Measurements from ENCODE around the gene KLF16. TPM values are rescaled to one million over a fixed set of nuclear protein-coding genes. Genes with fewer than 3 reads are reported as not detected.

The KLF16 gene
- total and polyA plus RNA-seq, 9 of the 15 experiments (the other 6 are each of a cell fraction or from before 2014, with no cell fraction given), result 0.04 to 60.4 (median 6.8) TPM

DNA sequence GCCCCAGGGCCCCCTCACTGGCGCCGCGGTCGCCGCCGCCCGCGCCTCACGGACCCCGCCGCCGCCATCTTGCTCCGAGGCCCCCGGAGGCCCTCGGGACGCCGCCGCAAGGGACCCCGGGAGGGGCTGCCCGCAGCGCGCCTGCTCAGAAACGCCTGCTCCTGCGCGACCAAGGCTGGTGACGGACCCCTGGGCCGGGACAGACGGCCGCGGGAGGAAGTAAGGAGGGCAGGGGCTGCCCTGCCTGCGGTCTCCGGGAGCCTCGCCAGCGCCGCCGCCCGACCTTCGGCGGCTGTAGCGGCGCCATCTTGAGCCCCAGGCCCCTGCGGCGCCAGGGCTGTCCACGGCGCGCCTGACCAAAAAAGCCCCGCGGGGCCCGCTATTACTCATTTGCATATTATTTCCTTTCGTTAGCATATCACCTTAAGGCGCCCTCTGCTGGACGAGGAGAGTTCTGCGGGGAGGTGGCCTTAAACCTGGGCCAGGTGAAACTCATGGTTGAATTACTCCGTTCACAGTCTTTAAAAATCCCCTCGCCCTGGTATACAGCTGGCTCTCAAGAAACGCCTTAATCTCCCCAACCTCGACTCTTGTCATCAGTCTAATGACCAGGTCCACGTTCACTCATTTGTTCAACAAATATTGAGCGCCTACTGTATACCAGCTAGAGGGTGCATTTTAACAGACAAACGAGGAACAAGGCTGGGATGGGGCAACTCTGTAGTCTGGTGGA lies 14.8 kb downstream of the KLF16 start, which contains the start of gene REXO1 (continued):
- TF ChIP-seq NRF1 (conservative IDR thresholded peaks at IDR 0.05 in 1 of 2, IDR thresholded peaks at IDR 0.05 in 1 of 2) (peak; percentile 66 to 74), SREBF1 (IDR thresholded peaks at IDR 0.05; ENCODE audit: borderline replicate concordance, low read depth, low read length) (no peak), XRCC3 (IDR thresholded peaks at IDR 0.05) (no peak), FOXA1 (IDR thresholded peaks at IDR 0.05; ENCODE audit: borderline replicate concordance) (no peak), RBM14 (IDR thresholded peaks at IDR 0.05; ENCODE audit: borderline replicate concordance, insufficient read depth, low read depth, low read length) (no peak), ZKSCAN8 (CRISPR knock-in tag; IDR thresholded peaks at IDR 0.05) (peak; percentile 100), ZNF316 (IDR thresholded peaks at IDR 0.05) (no peak), NCOA2 (IDR thresholded peaks at IDR 0.05; ENCODE audit: partially characterized antibody in 2 of 2) (peak in 1 of 2 experiments; percentile 97), CAMTA2 (CRISPR knock-in tag; conservative IDR thresholded peaks at IDR 0.05) (no peak), ATF1 (CRISPR knock-in tag; IDR thresholded peaks at IDR 0.05) (no peak), ATF1 (tag; IDR thresholded peaks at IDR 0.05) (peak; percentile 63)
- TF ChIP-seq, protein P1, sequence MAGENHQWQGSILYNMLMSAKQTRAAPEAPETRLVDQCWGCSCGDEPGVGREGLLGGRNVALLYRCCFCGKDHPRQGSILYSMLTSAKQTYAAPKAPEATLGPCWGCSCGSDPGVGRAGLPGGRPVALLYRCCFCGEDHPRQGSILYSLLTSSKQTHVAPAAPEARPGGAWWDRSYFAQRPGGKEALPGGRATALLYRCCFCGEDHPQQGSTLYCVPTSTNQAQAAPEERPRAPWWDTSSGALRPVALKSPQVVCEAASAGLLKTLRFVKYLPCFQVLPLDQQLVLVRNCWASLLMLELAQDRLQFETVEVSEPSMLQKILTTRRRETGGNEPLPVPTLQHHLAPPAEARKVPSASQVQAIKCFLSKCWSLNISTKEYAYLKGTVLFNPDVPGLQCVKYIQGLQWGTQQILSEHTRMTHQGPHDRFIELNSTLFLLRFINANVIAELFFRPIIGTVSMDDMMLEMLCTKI (IDR thresholded peaks at IDR 0.05; ENCODE audit: partially characterized antibody), result no peak
- TF ChIP-seq, protein P2, sequence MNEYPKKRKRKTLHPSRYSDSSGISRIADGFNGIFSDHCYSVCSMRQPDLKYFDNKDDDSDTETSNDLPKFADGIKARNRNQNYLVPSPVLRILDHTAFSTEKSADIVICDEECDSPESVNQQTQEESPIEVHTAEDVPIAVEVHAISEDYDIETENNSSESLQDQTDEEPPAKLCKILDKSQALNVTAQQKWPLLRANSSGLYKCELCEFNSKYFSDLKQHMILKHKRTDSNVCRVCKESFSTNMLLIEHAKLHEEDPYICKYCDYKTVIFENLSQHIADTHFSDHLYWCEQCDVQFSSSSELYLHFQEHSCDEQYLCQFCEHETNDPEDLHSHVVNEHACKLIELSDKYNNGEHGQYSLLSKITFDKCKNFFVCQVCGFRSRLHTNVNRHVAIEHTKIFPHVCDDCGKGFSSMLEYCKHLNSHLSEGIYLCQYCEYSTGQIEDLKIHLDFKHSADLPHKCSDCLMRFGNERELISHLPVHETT (CRISPR knock-in tag; conservative IDR thresholded peaks at IDR 0.05 in 1 of 2, IDR thresholded peaks at IDR 0.05 in 1 of 2), result peak in 1 of 2 experiments; percentile 93; a peak in 2 of 4 replicates
- TF ChIP-seq, protein P3, sequence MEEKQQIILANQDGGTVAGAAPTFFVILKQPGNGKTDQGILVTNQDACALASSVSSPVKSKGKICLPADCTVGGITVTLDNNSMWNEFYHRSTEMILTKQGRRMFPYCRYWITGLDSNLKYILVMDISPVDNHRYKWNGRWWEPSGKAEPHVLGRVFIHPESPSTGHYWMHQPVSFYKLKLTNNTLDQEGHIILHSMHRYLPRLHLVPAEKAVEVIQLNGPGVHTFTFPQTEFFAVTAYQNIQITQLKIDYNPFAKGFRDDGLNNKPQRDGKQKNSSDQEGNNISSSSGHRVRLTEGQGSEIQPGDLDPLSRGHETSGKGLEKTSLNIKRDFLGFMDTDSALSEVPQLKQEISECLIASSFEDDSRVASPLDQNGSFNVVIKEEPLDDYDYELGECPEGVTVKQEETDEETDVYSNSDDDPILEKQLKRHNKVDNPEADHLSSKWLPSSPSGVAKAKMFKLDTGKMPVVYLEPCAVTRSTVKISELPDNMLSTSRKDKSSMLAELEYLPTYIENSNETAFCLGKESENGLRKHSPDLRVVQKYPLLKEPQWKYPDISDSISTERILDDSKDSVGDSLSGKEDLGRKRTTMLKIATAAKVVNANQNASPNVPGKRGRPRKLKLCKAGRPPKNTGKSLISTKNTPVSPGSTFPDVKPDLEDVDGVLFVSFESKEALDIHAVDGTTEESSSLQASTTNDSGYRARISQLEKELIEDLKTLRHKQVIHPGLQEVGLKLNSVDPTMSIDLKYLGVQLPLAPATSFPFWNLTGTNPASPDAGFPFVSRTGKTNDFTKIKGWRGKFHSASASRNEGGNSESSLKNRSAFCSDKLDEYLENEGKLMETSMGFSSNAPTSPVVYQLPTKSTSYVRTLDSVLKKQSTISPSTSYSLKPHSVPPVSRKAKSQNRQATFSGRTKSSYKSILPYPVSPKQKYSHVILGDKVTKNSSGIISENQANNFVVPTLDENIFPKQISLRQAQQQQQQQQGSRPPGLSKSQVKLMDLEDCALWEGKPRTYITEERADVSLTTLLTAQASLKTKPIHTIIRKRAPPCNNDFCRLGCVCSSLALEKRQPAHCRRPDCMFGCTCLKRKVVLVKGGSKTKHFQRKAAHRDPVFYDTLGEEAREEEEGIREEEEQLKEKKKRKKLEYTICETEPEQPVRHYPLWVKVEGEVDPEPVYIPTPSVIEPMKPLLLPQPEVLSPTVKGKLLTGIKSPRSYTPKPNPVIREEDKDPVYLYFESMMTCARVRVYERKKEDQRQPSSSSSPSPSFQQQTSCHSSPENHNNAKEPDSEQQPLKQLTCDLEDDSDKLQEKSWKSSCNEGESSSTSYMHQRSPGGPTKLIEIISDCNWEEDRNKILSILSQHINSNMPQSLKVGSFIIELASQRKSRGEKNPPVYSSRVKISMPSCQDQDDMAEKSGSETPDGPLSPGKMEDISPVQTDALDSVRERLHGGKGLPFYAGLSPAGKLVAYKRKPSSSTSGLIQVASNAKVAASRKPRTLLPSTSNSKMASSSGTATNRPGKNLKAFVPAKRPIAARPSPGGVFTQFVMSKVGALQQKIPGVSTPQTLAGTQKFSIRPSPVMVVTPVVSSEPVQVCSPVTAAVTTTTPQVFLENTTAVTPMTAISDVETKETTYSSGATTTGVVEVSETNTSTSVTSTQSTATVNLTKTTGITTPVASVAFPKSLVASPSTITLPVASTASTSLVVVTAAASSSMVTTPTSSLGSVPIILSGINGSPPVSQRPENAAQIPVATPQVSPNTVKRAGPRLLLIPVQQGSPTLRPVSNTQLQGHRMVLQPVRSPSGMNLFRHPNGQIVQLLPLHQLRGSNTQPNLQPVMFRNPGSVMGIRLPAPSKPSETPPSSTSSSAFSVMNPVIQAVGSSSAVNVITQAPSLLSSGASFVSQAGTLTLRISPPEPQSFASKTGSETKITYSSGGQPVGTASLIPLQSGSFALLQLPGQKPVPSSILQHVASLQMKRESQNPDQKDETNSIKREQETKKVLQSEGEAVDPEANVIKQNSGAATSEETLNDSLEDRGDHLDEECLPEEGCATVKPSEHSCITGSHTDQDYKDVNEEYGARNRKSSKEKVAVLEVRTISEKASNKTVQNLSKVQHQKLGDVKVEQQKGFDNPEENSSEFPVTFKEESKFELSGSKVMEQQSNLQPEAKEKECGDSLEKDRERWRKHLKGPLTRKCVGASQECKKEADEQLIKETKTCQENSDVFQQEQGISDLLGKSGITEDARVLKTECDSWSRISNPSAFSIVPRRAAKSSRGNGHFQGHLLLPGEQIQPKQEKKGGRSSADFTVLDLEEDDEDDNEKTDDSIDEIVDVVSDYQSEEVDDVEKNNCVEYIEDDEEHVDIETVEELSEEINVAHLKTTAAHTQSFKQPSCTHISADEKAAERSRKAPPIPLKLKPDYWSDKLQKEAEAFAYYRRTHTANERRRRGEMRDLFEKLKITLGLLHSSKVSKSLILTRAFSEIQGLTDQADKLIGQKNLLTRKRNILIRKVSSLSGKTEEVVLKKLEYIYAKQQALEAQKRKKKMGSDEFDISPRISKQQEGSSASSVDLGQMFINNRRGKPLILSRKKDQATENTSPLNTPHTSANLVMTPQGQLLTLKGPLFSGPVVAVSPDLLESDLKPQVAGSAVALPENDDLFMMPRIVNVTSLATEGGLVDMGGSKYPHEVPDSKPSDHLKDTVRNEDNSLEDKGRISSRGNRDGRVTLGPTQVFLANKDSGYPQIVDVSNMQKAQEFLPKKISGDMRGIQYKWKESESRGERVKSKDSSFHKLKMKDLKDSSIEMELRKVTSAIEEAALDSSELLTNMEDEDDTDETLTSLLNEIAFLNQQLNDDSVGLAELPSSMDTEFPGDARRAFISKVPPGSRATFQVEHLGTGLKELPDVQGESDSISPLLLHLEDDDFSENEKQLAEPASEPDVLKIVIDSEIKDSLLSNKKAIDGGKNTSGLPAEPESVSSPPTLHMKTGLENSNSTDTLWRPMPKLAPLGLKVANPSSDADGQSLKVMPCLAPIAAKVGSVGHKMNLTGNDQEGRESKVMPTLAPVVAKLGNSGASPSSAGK (IDR thresholded peaks at IDR 0.05), result no peak
